ENCODE results near the gene PIGK.

DNA sequence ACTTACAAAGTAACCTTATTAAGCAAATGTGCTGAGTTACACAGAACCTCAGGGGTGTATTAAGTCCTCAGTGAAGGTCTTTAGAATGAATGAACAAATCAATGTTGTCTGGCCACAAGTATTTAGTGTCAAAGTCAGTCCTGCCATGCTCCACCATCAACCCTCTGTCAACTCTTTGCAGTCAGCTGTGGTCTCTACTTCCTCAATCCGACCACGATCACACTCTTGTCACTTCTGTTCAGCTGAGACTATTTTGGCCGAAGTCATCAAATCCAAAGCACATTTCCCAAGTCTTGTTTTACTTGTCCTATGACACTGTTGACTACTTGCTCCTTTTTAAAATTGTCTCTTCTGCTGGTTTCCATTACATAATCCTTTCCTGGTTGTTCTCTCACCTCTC lies 178.4 kb downstream of the PIGK start:
- TF ChIP-seq, protein P1, sequence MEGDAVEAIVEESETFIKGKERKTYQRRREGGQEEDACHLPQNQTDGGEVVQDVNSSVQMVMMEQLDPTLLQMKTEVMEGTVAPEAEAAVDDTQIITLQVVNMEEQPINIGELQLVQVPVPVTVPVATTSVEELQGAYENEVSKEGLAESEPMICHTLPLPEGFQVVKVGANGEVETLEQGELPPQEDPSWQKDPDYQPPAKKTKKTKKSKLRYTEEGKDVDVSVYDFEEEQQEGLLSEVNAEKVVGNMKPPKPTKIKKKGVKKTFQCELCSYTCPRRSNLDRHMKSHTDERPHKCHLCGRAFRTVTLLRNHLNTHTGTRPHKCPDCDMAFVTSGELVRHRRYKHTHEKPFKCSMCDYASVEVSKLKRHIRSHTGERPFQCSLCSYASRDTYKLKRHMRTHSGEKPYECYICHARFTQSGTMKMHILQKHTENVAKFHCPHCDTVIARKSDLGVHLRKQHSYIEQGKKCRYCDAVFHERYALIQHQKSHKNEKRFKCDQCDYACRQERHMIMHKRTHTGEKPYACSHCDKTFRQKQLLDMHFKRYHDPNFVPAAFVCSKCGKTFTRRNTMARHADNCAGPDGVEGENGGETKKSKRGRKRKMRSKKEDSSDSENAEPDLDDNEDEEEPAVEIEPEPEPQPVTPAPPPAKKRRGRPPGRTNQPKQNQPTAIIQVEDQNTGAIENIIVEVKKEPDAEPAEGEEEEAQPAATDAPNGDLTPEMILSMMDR (IDR thresholded peaks at IDR 0.05 in 8 of 11, conservative IDR thresholded peaks at IDR 0.05 in 3 of 11): no peak
- TF ChIP-seq POLR2AphosphoS5 (IDR thresholded peaks at IDR 0.05): no peak
